Measurements from ENCODE around the gene DCAF15.
A peak's percentile ranks its signal among the peaks of the same experiment; 100 is the strongest.
"Not testable (repeated sequence)": the region's sequence is repeated elsewhere in the genome, so short reads cannot be mapped to it uniquely, and the experiment has no call there.

The DCAF15 gene

DNA sequence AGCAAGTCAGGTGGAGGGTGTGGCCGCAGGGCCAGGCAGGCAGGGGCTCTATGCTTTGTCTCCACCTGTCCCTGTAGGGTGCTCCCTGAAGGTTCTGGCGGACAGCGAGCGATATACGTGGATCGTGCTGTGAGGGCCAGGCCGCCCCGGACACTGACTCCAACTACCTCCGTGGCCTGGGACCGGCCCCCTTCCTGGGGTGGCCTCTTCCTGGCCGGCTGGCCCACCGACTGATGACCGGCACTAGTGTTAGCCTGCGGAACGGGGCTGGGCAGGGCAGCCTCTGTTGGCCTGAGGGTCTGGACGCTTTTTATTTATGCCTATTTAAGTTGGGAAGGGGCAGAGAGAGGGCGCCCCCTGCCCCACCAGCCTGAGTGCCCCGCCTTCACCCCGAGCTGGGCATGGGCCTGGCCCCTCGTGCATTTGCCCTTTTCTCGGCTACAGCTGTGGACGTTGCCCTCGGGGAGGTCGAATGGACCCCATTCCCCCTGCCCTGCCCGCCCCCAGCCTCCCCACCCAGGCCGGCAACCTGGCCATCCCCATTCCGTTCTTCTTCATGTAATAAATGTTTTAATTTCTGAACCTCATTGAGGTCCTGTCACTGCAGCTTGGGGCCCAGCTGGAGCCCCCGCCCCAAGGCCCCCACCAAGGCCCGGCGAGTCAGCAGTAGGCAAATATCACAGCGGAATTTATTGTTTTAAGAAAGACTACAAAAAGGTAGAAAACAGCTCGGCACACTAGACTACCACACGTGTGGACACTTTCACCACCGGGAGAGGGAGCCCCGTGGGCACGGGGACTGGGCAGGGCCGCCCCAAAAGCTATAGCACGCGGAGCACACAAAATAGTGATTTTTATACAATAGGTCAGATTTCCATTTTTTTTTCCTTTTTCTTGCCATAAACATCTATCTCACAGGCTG is 8.8 kb downstream of the DCAF15 start:
- DNase-seq = no peak

DNA sequence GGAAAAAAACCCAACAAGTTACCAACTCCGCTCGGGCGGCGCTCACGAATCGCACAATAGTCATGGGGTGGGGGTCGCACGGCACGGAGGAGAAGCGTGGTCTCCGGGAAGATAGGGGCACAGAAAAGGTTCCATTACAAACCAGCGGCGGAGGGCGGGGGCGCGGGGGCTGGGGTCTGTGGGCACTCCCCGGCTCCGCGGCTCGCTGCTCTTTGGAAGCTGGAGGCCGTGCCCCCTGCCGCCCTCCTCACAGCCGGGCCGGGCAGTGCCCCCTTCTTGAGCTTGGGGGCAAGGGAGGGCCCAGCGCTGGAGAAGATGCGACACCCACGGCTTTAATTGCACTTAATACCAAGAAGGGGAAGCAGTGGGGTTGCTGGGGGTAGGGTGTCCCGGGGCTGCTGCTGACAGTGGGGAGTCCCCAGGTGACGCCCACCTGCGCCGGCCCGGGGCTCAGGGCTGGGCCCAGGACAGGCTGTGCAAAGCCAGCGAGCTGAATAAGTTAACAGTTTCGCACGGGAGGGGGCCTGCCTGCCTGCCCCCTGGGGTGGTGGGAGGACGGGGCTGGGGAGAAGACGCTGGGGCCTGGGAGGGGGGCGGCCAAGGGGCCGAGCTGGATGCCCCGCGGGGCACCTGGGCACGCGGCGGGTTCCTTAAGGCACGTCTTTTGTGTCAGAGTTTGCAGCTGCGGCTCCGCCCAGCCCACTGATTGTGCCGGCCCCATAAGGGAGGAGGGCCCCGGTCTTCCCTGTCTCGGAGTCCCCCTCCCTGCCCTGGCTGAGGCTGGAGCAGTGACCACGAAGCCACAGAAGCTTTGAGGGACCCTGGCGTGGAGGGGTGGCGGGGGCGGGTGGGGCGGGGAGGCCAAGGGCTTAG is 9.8 kb downstream of the DCAF15 start:
- DNase-seq = no peak

DNA sequence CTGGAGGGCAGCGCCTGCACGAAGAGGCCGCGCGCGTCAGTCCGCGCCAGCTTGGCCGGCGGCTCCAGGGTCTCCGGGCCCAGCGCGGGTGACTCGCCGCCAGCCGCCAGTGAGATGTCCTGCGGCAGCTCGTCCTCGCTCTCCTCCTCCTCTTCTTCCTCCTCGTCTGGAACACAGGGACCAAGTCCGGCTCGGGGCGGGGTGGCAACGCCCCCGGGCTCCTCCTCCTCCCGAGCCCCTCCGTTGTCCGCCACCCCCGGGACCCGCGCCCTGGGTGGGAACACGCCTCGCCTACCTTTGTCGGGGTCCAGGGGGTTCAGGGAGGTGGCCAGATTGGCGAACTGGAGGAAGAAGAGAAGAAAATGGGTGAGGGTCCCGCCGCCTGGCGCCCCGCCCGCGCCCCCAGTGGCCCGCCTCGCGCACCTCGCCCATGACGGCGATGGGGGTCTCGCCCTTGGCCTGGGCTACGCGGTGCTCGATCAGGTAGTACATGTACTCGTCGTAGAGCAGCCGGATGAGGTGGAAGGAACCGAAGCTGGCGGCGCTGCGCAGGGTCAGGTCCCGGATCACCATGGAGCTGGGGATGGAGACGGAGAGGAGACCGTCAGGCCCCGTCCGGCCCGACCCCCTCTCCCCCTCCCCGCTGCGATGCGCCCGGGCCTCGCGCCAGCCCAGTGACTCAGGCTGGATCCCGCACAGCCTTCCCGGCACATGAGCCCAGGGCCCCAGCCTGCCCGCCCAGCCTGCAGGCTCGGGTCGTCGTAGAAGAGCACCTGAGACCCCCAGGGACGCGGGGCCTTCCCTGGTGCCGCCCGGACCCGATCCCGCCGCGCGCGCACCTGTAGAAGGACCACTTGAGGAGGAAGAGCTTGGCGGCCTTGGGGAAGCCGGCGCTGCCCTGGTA is 10.6 kb downstream of the DCAF15 start:
- DNase-seq = no peak

DNA sequence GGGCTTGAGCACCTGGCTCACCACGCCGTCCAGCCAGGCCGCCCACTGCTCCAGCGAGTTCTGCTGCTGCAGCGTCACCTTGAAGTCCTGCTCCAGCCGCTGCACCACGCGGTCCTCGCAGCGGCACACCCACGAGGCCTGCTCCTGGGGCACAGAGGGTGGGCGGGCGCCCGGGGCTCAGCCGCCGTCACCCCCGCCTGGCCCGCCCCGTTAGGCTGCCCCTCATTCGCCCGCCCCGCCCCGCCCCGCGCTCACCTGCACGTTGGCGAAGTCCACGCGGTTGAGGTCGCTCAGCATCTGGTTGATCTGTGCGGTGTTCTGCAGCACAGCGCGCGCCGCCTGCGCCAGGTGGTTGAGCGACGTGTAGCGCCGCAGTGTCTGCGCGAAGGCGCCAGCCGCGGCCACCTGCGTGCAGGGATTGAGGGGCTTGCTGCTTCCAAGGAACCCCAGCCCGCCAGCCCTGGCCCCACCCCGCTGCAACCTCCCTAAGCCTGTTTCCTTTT is 11.3 kb downstream of the DCAF15 start:
- DNase-seq = no peak

DNA sequence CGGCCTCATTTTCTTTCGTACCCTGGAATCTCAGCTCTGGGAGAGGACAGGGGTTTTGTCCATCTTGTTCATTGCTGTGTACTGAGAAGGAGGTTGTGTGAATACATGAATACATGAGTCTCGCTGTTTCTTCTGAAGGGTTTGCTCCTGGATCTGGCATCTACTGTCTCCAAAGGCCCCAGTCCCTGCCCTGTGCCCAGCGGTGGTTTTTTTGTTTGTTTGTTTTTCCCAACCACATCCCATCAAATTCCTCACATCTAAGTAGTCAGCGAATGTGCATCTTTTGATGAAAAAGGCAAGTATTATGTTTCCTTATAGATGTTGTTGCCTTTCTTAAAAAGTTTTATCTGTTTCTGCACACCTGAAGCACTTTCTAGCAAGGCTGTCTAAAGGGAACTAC is 12.5 kb downstream of the DCAF15 start:
- no peak for DNase-seq

DNA sequence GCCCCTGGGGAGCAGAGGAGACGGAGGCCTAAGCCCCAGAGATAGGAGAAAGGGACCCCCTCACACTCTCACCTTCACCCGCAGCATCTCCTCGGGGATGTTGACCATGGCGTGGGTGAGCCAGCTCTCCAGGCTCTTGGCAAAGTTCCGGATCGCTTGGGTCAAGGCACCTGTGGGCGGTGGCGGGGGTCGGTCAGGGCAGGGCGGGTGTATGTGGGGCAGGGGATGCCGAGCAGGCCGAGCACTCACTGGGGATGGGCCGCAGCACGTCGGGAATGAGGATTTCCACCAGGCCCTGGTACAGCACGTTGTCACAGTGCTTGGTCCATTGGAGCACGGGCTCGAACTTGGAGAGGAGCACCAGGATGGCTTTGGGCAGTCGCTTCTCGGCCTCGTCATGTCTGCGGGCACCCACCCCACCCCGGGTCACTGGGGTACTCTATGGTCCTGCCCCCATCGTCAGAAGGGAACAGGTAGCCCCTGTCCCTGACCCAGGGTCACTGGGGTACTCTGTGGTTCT is 13.1 kb downstream of the DCAF15 start:
- no peak for DNase-seq

DNA sequence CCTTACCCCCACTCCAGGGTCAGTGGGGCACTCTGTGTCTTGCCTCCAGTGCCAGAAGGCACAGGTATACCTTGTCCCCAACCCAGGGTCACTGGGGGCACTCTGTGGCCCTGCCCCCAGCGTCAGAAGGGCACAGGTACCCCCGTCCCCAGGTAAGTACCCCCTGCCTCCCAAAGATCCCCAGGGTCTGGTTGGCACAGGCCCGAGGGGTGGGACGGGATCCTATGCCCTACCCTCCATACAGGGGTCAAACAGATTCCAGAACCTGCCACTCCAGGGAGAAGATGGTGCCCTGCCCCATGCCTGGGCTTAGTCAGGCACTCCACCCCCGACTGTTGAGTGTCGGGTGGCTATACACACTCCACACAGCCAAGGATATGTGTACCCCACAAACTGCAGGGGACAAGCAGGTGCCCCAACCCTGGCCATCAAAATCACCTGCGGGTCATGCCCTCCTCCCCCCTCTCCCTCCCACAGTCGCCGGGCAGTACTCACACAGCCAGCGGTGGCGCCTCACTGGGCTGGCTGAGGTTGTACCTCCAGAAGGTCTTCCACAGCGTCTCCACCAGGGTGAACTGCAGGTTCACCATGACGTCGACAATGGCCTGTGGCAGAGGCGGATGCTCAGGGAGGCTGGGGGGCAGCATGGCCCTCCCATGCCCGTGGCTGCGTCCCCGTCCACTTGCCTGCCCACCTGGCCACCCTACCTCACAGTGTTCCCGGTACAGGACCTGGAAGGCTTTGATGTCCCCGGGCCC is 13.8 kb downstream of the DCAF15 start:
- DNase-seq = no peak

DNA sequence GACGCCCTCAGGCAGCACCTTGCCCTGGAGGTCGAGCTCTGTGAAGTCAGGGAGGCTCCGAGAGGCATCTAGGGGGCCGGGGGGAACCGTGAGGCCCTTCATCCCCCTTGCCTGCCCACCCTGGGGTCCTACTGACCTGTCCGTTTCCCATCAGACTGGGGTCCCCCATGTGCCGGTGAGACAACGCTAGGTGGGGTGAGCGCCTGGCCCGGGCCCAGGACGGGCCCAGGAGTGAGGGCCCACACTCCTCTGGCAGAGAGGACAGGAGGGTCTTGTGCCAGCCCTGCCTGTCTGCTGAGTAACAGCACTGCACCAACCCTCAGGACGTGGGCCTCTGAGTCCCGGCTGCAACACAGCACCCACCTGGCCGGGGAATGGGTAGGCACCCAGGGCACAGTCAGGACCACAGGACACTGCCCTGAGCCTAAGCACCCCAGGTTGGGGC is 14.4 kb downstream of the DCAF15 start:
- DNase-seq = no peak

DNA sequence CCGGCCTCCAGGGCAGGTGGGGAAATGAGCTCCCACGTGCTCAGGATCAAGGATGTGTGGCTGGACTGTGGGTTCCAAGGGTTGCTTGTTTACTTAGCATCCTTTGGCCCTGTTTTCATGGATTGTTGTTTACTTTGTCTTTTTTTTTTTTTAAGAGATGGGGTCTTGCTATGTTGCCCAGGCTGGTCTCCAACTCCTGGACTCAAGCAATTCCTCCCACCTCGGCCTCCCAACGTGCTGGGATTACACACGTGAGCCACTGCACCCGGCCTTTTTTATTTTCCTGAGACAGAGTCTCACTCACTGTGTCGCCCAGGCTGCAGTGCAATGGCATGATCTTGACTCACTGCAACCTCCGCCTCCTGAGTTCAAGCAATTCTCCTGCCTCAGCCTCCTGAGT is 14.9 kb downstream of the DCAF15 start:
- DNase-seq = not testable (repeated sequence)

DNA sequence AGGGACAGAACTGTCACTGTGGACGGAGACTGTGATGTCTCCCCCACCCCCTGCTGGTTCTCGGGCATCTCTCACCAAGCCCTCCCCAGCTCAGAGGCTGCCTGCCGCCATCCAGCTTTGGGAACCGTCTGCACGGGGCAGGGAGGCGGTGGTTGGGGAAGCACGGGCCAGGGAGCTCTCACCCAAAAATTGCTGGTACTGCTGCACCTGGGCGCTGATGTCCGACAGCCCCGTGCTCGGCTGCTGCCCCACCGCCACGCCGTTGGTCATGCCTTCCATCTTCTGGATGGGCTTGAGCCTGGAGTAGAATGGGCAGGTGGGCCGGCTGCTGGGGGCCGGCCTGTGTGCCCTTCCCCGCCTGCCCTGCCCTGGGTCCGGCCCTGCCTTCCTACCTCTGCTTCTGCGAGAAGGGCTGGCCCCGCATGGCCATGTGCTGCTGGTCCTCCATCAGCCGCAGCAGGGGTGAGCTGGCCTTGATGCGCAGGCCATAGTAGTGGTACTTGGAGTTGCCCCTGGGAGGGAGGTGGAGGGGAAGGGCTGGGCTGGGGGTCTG is 16.1 kb downstream of the DCAF15 start:
- DNase-seq = no peak

DNA sequence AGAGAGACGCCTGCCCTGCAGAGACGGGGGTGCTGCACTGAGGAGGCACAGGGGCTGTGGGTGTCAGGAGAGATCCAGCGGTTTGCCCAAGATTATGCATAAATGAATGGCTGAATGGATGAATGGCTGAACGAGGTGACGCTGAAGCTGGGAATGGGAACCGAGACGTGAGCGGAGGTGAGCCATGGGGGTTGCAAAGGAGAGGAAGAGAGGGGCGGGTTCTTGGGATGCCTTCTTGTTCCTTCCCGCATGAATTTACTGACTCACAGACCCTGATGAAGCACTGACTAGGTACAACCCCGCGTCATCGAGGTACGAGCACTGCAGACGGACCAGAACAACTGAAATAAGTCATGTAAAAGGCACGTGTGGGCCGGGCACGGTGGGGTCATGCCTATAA is 16.7 kb downstream of the DCAF15 start:
- no peak for DNase-seq

DNA sequence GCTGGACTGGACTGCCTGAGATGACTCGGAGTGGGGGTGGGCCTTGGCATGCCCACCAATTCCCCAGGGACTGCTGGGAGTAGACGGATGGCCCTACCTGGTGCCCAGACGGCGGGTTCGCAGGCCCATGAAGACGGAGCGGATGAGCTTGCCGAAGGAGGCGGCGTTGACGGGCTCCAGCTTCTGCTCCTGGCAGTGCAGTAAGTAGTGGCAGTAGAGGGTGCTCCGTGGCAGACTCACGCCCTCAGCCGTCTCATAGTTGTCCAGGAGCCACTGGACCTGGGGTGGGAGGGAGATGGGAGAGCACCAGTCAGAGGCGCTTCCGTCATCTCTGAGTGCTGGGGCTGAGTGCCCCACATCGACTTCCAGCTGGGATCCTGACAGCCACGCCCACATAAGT is 17.6 kb downstream of the DCAF15 start:
- no peak for DNase-seq

DNA sequence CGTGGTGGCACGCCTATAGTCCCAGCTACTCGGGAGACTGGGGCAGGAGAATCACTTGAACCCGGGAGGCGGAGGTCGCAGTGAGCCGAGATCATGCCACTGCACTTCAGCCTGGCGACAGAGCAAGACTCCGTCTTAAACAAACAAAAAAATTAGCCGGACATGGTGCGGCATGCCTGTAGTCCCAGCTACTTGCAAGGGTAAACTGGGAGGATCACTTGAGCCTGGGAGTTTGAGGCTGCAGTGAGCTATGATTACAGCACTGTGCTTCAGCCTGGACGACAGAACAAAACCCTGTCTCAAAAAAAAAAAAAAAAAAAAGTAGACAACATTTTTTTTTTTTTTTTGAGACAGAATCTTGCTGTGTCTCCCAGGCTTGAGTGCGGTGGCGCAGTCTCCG is 19.6 kb downstream of the DCAF15 start:
- not testable (repeated sequence) for DNase-seq

DNA sequence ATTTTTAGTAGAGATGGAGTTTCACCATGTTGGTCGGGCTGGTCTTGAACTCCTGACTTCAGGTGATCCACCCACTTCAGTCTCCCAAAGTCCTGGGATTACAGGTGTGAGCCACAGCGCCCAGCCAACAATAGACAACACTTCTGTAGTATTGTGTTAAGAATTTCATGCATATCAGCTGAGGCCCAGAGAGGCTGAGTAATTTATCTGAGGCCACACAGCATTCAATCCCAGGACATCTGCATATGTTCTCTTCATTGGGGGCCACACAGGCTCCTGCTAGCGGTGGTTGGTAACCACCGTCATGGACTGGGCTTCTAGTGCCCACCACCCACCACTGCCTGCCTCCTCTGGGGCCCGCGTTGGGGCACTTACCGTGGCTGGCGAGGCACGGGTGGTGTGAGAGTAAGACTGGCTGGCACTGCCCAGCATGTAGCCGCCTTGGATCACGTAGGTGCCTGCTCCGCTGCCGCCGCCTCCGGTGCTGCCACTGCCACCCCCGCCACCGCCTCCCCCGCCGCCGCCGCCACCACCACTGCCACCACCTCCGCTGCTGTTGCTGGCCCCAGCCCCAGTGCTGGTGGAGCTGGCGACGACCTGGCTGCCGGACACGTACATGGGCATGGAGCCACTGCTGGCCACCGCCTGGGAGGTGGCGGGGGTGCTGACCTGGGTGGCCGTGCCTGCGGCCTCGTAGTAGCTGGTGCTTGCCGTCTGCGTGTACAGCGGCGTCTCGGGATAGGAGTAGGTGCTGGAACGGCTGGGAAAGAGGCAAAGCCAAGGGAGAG is 20.3 kb downstream of the DCAF15 start:
- no peak for DNase-seq

DNA sequence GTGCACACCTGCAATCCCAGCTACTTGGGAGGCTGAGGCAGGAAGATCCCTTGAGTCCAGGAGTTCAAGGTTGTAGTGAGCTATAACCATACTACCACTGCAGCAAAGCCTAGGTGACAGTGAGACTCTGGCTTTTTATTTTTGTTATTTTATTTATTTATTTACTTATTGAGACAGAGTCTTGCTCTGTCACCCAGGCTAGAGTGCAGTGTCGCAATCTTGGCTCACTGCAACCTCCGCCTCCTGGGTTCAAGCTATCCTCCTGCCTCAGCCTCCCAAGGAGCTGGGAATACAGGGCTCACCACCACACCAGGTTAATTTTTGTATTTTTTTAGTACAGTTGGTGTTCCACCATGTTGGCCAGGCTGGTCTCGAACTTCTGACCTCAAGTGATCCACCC is 21.2 kb downstream of the DCAF15 start:
- not testable (repeated sequence) for DNase-seq

DNA sequence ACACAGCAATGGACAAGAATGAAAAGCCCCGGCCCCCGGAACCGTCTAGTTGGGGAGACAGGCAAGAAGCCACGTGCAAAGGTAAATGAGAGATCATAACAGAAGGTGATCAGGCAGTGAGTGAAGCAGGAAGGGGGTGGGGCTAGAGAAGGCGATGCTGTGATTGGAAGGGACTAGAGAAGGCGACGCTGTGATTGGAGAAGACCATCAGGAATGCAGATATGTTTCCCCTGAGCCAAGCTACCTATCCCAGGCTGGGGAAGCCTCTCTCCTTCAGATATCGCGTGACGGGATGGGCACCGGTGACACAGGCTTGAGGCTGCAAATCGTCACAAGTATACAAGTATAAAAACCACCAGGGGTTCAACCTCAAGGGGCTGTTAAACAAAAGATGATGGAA is 21.8 kb downstream of the DCAF15 start:
- peak; percentile 65 for DNase-seq

DNA sequence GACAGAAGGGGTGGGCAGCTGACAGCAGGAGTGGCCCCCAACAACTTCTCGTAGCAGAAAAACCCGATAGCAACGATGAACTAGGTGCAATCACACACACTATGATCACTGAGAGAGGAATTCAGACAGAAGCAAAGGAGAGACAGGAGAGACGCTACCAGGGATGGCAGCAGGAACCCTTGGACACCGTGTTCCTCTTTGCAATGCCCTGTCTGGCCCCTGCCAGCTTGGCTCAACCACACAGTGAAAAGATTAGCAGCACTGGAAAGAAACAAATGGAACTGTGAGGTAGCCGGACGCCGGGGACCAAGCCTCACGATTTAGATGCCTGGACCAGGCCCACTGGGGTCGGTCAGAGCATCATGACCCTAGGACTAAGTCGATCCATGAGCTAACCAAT is 23.6 kb downstream of the DCAF15 start:
- no peak for DNase-seq

DNA sequence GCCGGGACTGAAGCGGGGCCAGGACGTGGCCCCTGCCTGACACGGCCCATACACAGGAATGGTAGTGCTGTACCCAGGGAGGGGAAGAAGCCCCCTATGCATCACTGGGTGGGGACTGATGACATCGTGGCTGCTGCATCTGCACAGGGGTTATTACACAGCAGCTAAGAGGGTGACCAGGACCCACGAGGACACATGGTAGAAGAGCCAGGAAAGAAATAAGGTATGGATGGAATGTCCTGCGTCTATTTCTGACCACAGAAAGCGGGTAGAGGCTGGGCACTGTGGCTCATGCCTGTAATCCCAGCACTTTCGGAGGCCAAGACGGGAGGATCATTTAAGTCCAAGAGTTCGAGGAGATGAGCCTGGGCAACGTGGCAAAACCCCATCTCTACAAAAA is 24.1 kb downstream of the DCAF15 start:
- DNase-seq = no peak

DNA sequence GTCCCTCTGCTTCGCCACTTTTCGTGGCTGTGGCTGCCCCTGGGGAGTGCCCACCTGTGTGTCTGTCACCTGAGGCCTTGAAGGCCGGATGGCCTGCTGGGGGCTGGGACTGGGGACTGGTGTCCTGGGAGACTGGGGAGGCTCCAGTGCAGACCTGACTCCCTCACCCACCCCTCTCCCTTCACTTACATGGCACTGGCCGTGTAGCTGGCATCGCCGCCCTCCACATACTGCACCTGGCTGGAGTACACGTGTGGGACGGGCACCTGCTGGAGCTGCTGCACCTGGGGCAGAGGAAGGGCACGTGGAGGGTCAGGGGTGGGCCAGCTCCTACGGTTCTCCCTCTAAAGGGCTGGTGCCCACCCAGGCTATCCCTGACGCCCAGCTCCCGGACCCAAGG is 25.5 kb downstream of the DCAF15 start:
- no peak for DNase-seq

Data from activated naive CD4-positive, alpha-beta T cell treated with anti-CD3 and anti-CD28 coated beads, Interleukin-2, amount 50 U/mL, for 16 hours (primary cell).